WERI-Rb-1 (cell line): ENCODE measurements around the gene IDH3A.

Experiments
- DNase-seq: peaks from one replicate; pipeline ENCODE4 v3.0.0-alpha.2; 2020
- H3K27ac ChIP-seq: fragments of 250-450 bp; sonication (Bioruptor Pico); 2 replicates; pipeline ENCODE4 v1.5.1; 2020; ENCODE audit warnings: mild to moderate bottlenecking, moderate library complexity
- H3K27me3 ChIP-seq: fragments of 250-450 bp; sonication (Bioruptor Pico); 2 replicates; pipeline ENCODE4 v1.5.1; 2021; ENCODE audit warnings: mild to moderate bottlenecking, low read depth, moderate library complexity; ENCODE audit not compliant: insufficient read depth, severe bottlenecking
- H3K36me3 ChIP-seq: fragments of 250-450 bp; sonication (Bioruptor Pico); 2 replicates; pipeline ENCODE4 v1.5.1; 2020; ENCODE audit warnings: mild to moderate bottlenecking, moderate library complexity
- H3K4me3 ChIP-seq: 2 replicates; pipeline ENCODE4 v1.5.1; 2011; ENCODE audit warnings: low read depth, mild to moderate bottlenecking, control low read depth, low read length
- H3K9me3 ChIP-seq: fragments of 250-450 bp; sonication (Bioruptor Pico); 2 replicates; pipeline ENCODE4 v1.5.1; 2021; ENCODE audit warnings: mild to moderate bottlenecking, moderate library complexity; ENCODE audit not compliant: severe bottlenecking
- TF ChIP-seq, protein P1 (sequence below): IDR thresholded peaks from 2 replicates; pipeline ENCODE4 v1.5.1; 2011; ENCODE audit warnings: low read depth, mild to moderate bottlenecking, control low read depth, inconsistent platforms, low read length

Gene IDH3A

DNA sequence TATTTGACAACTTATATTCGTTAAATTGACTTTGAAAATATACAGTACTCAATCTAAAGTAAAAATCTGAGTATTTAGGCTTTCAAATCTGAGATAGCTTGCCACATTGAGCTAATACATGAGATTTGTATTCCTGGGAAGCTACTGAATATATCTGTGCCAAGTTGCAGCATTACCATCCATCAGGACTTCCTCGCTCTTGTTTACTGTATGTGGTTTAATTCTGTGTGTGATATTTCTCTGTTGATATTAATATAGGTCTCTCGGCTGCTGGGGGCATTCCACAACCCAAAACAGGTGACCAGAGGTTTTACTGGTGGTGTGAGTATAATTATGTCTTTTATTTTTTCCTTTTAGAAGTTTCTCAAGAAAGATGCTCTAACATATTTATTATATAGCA lies 5.8 kb downstream of the IDH3A start:
- H3K27ac ChIP-seq = no peak overlapping the region
- no peaks in the 10 kb centered on the region for H3K27me3 ChIP-seq
- peaks cover 21% of the 10 kb centered on the region for H3K36me3 ChIP-seq
- H3K4me3 ChIP-seq = no peak overlapping the region
- H3K9me3 ChIP-seq = no peaks in the 10 kb centered on the region
- DNase-seq = no peak
- TF ChIP-seq, protein P1, sequence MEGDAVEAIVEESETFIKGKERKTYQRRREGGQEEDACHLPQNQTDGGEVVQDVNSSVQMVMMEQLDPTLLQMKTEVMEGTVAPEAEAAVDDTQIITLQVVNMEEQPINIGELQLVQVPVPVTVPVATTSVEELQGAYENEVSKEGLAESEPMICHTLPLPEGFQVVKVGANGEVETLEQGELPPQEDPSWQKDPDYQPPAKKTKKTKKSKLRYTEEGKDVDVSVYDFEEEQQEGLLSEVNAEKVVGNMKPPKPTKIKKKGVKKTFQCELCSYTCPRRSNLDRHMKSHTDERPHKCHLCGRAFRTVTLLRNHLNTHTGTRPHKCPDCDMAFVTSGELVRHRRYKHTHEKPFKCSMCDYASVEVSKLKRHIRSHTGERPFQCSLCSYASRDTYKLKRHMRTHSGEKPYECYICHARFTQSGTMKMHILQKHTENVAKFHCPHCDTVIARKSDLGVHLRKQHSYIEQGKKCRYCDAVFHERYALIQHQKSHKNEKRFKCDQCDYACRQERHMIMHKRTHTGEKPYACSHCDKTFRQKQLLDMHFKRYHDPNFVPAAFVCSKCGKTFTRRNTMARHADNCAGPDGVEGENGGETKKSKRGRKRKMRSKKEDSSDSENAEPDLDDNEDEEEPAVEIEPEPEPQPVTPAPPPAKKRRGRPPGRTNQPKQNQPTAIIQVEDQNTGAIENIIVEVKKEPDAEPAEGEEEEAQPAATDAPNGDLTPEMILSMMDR = no peak

- no peaks in the 10 kb centered on the region for H3K27me3 ChIP-seq
- no peak overlapping the region for H3K4me3 ChIP-seq
- H3K9me3 ChIP-seq = no peaks in the 10 kb centered on the region
- no peak overlapping the region for H3K27ac ChIP-seq
- TF ChIP-seq, protein P1 = no peak
- peaks cover 26% of the 10 kb centered on the region for H3K36me3 ChIP-seq
- DNase-seq = no peak
These were observed 6.3 kb downstream of the IDH3A start for GRCh38 chr15:78155355-78155939.

DNA sequence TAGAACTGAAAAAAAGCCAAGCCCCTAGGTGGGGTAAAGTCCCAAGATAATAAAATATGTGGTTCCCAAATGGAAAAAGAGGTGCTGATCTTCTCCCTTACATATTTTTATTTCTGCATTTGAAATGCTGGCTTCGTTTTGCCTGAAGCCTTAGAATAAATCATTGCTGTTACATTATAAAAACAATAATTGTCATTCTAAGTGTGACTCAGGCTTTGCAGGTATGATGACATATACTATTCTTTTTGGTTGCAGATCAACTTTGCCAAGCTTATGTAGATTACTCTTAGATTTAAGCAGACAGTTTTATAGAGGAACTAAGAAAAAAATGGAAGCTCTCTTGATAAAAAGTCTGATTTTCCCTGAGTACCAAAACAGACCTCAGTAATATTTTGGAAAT lies 7.5 kb downstream of the IDH3A start:
- Histone ChIP-seq H3K9me3 (no peaks in the 10 kb centered on the region), H3K36me3 (peaks cover 38% of the 10 kb centered on the region), H3K4me3 (no peak overlapping the region), H3K27me3 (no peaks in the 10 kb centered on the region), H3K27ac (no peak overlapping the region)
- TF ChIP-seq, protein P1 = no peak
- DNase-seq = no peak

DNA sequence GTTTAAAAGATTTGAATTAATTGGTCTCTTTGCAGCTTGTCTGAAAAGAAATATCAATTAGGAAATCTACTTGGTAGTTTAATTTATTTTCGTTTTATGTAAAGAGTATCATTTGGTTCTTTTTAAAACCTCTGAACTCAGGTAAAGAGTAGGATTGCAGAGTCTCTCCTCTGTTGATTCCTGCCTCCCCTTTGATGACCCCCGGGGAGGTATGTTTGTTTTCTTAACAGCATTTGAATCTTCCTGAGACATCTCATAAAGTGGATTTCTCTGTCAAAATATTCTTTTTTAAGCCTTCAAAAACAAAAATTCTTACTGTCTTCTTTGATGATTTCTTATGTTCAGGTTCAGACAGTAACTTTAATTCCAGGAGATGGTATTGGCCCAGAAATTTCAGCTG lies 8.0 kb downstream of the IDH3A start:
- Histone ChIP-seq H3K36me3 (peaks cover 40% of the 10 kb centered on the region), H3K9me3 (no peaks in the 10 kb centered on the region), H3K27ac (no peak overlapping the region), H3K4me3 (no peak overlapping the region), H3K27me3 (no peaks in the 10 kb centered on the region)
- DNase-seq = no peak
- TF ChIP-seq, protein P1 = no peak

- TF ChIP-seq, protein P1 = no peak
- no peak for DNase-seq
- H3K9me3 ChIP-seq = no peaks in the 10 kb centered on the region
- no peak overlapping the region for H3K4me3 ChIP-seq
- peaks cover 45% of the 10 kb centered on the region for H3K36me3 ChIP-seq
- H3K27me3 ChIP-seq = no peaks in the 10 kb centered on the region
- H3K27ac ChIP-seq = no peak overlapping the region
These were observed 10.2 kb downstream of the IDH3A start for GRCh38 chr15:78159395-78159794.

GRCh38 chr15:78162038-78162437 lies 12.9 kb downstream of the IDH3A start:
- Histone ChIP-seq H3K36me3 (peaks cover 61% of the 10 kb centered on the region), H3K9me3 (no peaks in the 10 kb centered on the region), H3K27me3 (no peaks in the 10 kb centered on the region), H3K27ac (no peak overlapping the region), H3K4me3 (no peak overlapping the region)
- TF ChIP-seq, protein P1 = no peak
- no peak for DNase-seq
